HG03469 (cell line): ENCODE measurements around the gene NCK2.
A peak's percentile ranks its signal among the peaks of the same experiment; 100 is the strongest.
"Not testable (repeated sequence)": the region's sequence is repeated elsewhere in the genome, so short reads cannot be mapped to it uniquely, and the experiment has no call there.

Source experiments
- ATAC-seq: cut with Tn5 transposase; IDR thresholded peaks from one replicate; pipeline ENCODE4 v1.9.1; 2021; ENCODE audit warnings: mild to moderate bottlenecking, moderate library complexity, moderate number of reproducible peaks; ENCODE audit not compliant: unreplicated experiment

NCK2 gene

DNA sequence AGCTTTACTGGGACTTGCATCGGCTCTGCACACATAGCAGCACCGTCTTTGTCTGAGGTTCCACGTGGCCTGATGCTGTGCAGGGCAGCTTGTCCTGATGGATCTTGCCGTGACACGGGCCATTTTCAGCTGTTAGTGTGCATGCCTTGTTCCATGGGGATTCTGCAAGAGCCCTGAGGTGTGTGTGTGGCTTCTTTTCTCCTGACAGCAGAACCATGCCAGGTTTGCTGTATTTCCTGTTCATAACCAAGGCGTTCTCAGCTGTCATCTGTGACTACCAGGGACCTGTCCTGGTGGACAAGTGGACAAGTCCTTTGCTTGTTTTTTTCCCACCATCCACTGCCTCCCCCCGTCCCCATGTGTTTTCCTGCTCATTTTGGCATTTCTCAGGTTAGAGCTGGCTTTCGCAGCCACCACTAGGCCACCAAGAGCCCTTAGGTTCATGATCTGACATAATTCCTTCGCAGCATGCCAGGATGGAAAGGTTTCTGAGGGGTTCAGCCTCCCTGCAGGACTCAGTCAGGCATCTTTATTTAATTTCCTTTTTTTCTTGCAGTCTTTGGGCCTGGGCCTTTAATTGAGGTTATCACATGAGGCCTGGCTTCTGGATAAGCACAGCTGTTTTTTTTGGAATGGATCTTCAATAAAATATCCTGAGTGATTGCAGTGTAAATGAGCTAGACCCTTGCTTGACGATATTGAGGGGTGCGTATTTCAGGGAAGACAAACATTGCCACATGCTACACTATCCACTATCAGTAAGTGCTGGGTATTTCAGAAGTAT, 139.4 kb downstream of the NCK2 start:
- no peak for ATAC-seq

- no peak for ATAC-seq
Observed at GRCh38 chr2:105885456-105885855, 140.7 kb downstream of the NCK2 start.

GRCh38 chr2:105886029-105886454, 141.3 kb downstream of the NCK2 start:
- ATAC-seq: no peak

DNA sequence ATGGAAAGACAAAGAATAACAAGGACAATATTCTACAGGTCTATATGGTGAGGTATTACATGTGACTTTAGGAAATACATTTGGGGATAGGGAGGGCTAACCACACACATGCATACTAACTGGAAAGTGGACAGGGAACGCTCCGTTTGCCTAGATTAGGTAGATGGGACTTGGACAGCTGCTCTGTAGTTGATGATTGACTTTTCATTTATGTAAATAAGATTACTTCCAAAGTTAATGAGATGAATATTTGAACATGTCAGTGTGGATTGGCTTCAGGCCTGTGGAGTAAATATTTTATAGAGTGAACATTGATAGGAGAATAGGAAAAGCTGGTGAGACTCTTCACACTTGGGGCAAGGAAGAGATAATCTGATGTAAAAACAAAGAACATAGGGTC, 142.0 kb downstream of the NCK2 start:
- ATAC-seq: no peak

- no peak for ATAC-seq
Observed at GRCh38 chr2:105887256-105887655, 142.5 kb downstream of the NCK2 start.

- ATAC-seq: no peak
Observed at GRCh38 chr2:105888625-105889024, 143.9 kb downstream of the NCK2 start.

DNA sequence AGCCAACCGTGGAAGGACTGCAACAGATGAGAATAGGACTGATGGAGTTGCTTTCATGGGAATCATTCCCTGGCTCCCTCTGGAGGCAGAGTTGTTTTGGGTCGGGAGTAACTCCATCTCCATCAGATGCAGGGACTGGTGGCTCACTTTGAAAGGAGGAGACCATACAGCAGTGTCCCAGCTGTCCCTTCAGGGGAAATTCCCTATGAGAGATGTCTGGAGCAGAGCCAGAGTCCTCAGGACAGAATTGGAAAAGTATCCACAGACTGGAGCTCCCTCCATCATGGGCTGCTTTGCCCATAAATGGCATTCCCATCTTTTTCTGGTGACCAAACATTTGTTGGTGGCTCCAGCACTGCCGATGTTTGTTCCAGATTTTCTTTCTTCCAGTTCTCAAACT, 144.3 kb downstream of the NCK2 start:
- ATAC-seq: no peak

DNA sequence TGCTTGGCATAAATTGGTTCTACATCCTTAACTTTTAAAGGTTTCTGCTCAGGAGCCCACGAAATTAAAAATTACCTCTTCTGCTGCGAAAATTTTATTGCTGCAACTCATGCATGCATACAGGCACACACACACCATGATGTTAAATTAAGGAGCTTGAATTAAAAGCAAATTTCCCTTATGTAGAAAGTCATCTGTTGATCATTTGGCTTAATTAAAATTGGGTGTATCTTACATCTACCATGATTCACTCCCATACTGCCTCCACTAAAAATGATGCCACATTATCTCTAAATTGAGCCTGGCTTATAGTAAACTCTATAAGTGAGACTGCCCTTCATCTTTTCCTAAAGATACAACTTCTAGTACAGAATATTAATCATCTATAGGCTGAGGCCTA, 145.4 kb downstream of the NCK2 start:
- no peak for ATAC-seq

DNA sequence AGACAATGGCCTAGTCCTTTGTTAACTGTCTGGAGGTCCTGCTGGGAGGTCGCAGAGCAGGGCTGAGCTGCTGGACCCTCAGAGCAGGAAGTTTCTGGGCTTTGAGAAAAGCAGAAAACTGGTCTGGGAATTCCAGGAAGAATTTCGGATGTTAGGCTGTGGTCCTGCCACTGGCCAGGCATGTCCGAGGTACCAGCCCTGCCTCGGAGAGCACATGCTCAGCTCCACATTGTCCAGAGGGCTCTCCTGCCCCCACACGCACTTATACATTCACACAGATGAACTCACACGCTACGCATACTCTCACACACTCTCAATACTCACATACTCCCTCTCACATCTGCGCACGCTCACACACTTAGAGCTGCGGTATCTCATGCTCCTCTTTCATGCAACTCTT, 146.1 kb downstream of the NCK2 start:
- no peak for ATAC-seq

- no peak for ATAC-seq
Observed at GRCh38 chr2:105893011-105893995, 148.6 kb downstream of the NCK2 start.

- ATAC-seq: no peak
Observed at GRCh38 chr2:105894327-105894944, 149.7 kb downstream of the NCK2 start.

DNA sequence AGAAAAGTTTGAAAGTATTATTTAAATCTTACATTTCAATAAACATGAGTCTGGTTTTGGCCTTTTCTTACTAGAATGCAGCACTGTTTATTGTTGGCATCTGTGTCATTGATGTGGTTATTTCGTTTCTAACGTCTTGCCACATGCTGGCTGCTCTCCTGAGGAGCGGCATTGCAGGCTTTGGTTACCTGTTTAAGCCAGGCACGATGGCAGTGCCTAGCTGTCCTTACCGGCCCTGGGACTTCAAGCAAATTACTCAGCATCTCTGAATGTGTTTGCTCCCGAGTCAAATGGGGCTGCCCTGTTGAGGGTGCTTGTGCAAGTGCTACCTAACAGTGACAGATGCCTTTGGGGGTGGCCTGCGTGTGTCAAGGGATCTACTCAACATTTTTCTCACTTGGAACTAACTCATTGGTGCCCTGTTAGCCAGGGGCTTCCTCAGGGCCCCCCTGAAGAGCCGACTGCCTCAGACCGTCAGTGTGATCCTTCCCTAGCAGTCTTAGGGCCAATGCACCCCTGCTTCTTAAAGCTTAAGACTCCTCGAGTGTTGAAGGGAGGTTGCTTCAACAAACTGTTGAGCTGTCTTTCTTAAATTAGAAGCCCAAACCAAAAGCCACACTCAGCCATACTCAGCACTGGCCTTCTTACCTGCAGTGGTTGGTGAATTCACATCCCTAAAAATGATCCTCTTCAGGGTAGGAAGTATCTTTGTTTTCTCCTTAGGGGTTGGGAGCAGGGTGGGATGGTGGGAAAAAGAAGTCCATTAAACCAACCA, 151.5 kb downstream of the NCK2 start:
- ATAC-seq: no peak

GRCh38 chr2:105896765-105897163, 152.1 kb downstream of the NCK2 start:
- no peak for ATAC-seq

DNA sequence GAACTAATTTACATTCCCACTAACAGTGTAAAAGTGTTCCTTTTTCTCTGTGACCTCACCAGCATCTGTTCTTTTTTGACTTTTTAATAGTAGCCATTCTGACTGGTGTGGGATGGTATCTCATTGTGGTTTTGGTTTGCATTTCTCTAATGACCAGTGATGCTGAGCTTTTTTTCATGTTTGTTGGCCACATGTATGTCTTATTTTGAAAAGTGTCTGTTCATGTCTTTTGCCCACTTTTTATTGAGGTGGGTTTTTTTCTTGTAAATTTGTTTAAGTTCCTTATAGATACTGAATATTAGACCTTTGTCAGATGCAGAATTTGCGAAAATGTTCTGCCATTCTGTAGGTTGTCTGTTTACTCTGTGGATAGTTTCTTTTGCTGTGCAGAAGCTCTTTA, 153.0 kb downstream of the NCK2 start:
- ATAC-seq: not testable (repeated sequence)

- no peak for ATAC-seq
Observed at GRCh38 chr2:105903051-105903674, 158.5 kb downstream of the NCK2 start.

DNA sequence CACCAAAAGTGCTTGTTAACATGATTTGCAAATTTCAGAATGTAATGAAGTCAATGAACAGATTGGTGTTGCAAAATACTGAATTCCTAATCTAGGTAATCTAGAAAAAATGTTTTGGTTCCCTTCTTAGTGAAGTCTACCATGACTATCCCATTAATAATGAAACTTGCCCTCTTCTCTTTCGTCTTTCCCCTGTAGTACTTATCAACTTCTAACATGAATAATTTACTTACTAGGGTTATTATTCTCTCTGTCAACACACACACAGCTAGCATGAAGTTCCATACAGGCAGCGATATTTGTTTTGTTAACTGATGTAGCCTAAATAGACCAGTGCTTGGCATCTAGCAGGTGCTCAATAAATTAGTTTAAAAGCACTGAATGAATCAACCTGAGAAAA, 160.2 kb downstream of the NCK2 start:
- ATAC-seq: peak; percentile 91

- ATAC-seq: no peak
Observed at GRCh38 chr2:105906481-105906880, 161.8 kb downstream of the NCK2 start.

GRCh38 chr2:105907184-105907583, 162.5 kb downstream of the NCK2 start:
- no peak for ATAC-seq

GRCh38 chr2:105909215-105909614, 164.5 kb downstream of the NCK2 start:
- no peak for ATAC-seq
